ENCODE data around the gene CATSPER2. TPM values are rescaled to one million over a fixed set of nuclear protein-coding genes. Genes with fewer than 3 reads are reported as not detected.
A peak's percentile ranks its signal among the peaks of the same experiment; 100 is the strongest.
"Not testable (repeated sequence)": the region's sequence is repeated elsewhere in the genome, so short reads cannot be mapped to it uniquely, and the experiment has no call there.

The CATSPER2 gene
- total RNA-seq, 1 experiment from 2014 or later: 0.55 TPM

- Histone ChIP-seq H2AFZ (ENCODE audit: low read length) (no peak overlapping the region), H3K4me3 (ENCODE audit: low read length) (no peak overlapping the region), H4K20me1 (ENCODE audit: low read length) (no peaks in the 10 kb centered on the region), H3K9me2 (replicated peaks; ENCODE audit: low read length) (no peaks in the 10 kb centered on the region), H3K36me3 (ENCODE audit: low read depth, low read length) (no peaks in the 10 kb centered on the region), H3K4me2 (ENCODE audit: low read length) (no peak overlapping the region), H3F3A (ENCODE audit: low read length, unreplicated experiment) (no peaks in the 10 kb centered on the region), H3K79me2 (ENCODE audit: low read length) (no peaks in the 10 kb centered on the region), H3K27ac (ENCODE audit: low read length) (no peak overlapping the region), H3K9me3 (ENCODE audit: low read length) (no peaks in the 10 kb centered on the region), H3K9ac (ENCODE audit: low read length) (no peak overlapping the region), H3K27me3 (ENCODE audit: low read length) (no peaks in the 10 kb centered on the region), H3K4me1 (ENCODE audit: insufficient read depth, low read length) (peaks cover 4% of the 10 kb centered on the region; the same call in 1 of the 2 replicates)
- CTCF ChIA-PET: no interaction called here
- intact Hi-C loops (cut with micrococcal nuclease): no loop called here
- DNase-seq: no peak
- POLR2A ChIA-PET (ENCODE audit: unreplicated experiment): no interaction called here
- TF ChIP-seq EZH2phosphoT487 (IDR thresholded peaks at IDR 0.05; ENCODE audit: borderline replicate concordance, low read length) (no peak), CTCF (conservative IDR thresholded peaks at IDR 0.05; ENCODE audit: low read depth, low read length) (no peak), EZH2 (IDR thresholded peaks at IDR 0.05; ENCODE audit: low read length, unreplicated experiment) (no peak)
- no TSS peak for BruUV-seq (replicated peaks)
- ATAC-seq: no peak
These were observed 23.5 kb downstream of the CATSPER2 start for GRCh38 chr15:43625106-43625505.

- peak overlapping the region; percentile 62 for H3K27ac ChIP-seq (ENCODE audit: low read length)
- H3K4me2 ChIP-seq (ENCODE audit: low read length); H2AFZ ChIP-seq (ENCODE audit: low read length); H3K9me2 ChIP-seq (replicated peaks; ENCODE audit: low read length); H3K27me3 ChIP-seq (ENCODE audit: low read length); BruUV-seq (replicated peaks); intact Hi-C loops (cut with micrococcal nuclease); POLR2A ChIA-PET (ENCODE audit: unreplicated experiment); H3K9me3 ChIP-seq (ENCODE audit: low read length); CTCF ChIA-PET; H3K4me3 ChIP-seq (ENCODE audit: low read length); H3K79me2 ChIP-seq (ENCODE audit: low read length); H4K20me1 ChIP-seq (ENCODE audit: low read length); H3K36me3 ChIP-seq (ENCODE audit: low read depth, low read length); H3K9ac ChIP-seq (ENCODE audit: low read length); H3F3A ChIP-seq (ENCODE audit: low read length, unreplicated experiment); H3K4me1 ChIP-seq (ENCODE audit: insufficient read depth, low read length): not testable (repeated sequence)
- peak; percentile 53 for DNase-seq
- peak; percentile 66 for ATAC-seq
These were observed 26.4 kb downstream of the CATSPER2 start for GRCh38 chr15:43622068-43622799.

- intact Hi-C loops (cut with micrococcal nuclease); H3K36me3 ChIP-seq (ENCODE audit: low read depth, low read length); H3K4me2 ChIP-seq (ENCODE audit: low read length); H3K27ac ChIP-seq (ENCODE audit: low read length); H3K27me3 ChIP-seq (ENCODE audit: low read length); H3K4me3 ChIP-seq (ENCODE audit: low read length); H3K9me3 ChIP-seq (ENCODE audit: low read length); H3K4me1 ChIP-seq (ENCODE audit: insufficient read depth, low read length); H3K9ac ChIP-seq (ENCODE audit: low read length); H4K20me1 ChIP-seq (ENCODE audit: low read length); BruUV-seq (replicated peaks); H3F3A ChIP-seq (ENCODE audit: low read length, unreplicated experiment); H3K79me2 ChIP-seq (ENCODE audit: low read length); CTCF ChIA-PET; ATAC-seq; H2AFZ ChIP-seq (ENCODE audit: low read length); H3K9me2 ChIP-seq (replicated peaks; ENCODE audit: low read length); POLR2A ChIA-PET (ENCODE audit: unreplicated experiment); DNase-seq: not testable (repeated sequence)
These were observed 29.9 kb downstream of the CATSPER2 start, which contains the start of gene STRC for GRCh38 chr15:43618700-43619099. TSS of gene STRC (minus strand) at chr15:43618800. CDS start at chr15:43618722, 78 bp downstream.

- CTCF ChIA-PET; H3K27ac ChIP-seq (ENCODE audit: low read length); BruUV-seq (replicated peaks): not testable (repeated sequence)
These were observed 30.9 kb downstream of the CATSPER2 start for GRCh38 chr15:43617750-43618149.

GRCh38 chr15:43602233-43602632 is 46.4 kb downstream of the CATSPER2 start:
- H4K20me1 ChIP-seq (ENCODE audit: low read length); CTCF ChIA-PET; H3K4me2 ChIP-seq (ENCODE audit: low read length); H3F3A ChIP-seq (ENCODE audit: low read length, unreplicated experiment); H3K79me2 ChIP-seq (ENCODE audit: low read length); H3K4me3 ChIP-seq (ENCODE audit: low read length); H3K9me2 ChIP-seq (replicated peaks; ENCODE audit: low read length); POLR2A ChIA-PET (ENCODE audit: unreplicated experiment); BruUV-seq (replicated peaks); H3K9ac ChIP-seq (ENCODE audit: low read length); H3K36me3 ChIP-seq (ENCODE audit: low read depth, low read length); H2AFZ ChIP-seq (ENCODE audit: low read length); H3K27ac ChIP-seq (ENCODE audit: low read length); H3K4me1 ChIP-seq (ENCODE audit: insufficient read depth, low read length); H3K27me3 ChIP-seq (ENCODE audit: low read length); H3K9me3 ChIP-seq (ENCODE audit: low read length); intact Hi-C loops (cut with micrococcal nuclease): not testable (repeated sequence)
- peak; percentile 51 for DNase-seq
- ATAC-seq: peak; percentile 67

More at GRCh38 chr15:43617750-43618149, 30.9 kb downstream of the CATSPER2 start:
- H3K79me2 ChIP-seq (ENCODE audit: low read length); H3K4me1 ChIP-seq (ENCODE audit: insufficient read depth, low read length); DNase-seq; POLR2A ChIA-PET (ENCODE audit: unreplicated experiment); H3K9me2 ChIP-seq (replicated peaks; ENCODE audit: low read length); H3K9ac ChIP-seq (ENCODE audit: low read length); H3K4me2 ChIP-seq (ENCODE audit: low read length); intact Hi-C loops (cut with micrococcal nuclease); H4K20me1 ChIP-seq (ENCODE audit: low read length); H2AFZ ChIP-seq (ENCODE audit: low read length); H3K36me3 ChIP-seq (ENCODE audit: low read depth, low read length); H3K27me3 ChIP-seq (ENCODE audit: low read length); H3K4me3 ChIP-seq (ENCODE audit: low read length); H3K9me3 ChIP-seq (ENCODE audit: low read length); ATAC-seq; H3F3A ChIP-seq (ENCODE audit: low read length, unreplicated experiment): not testable (repeated sequence)

- H3K27me3 ChIP-seq (ENCODE audit: low read length); H3K27ac ChIP-seq (ENCODE audit: low read length); POLR2A ChIA-PET (ENCODE audit: unreplicated experiment); H4K20me1 ChIP-seq (ENCODE audit: low read length); H3K4me1 ChIP-seq (ENCODE audit: insufficient read depth, low read length); intact Hi-C loops (cut with micrococcal nuclease); H2AFZ ChIP-seq (ENCODE audit: low read length); H3K4me3 ChIP-seq (ENCODE audit: low read length); H3K9me2 ChIP-seq (replicated peaks; ENCODE audit: low read length); H3K79me2 ChIP-seq (ENCODE audit: low read length); H3K4me2 ChIP-seq (ENCODE audit: low read length); H3K36me3 ChIP-seq (ENCODE audit: low read depth, low read length); ATAC-seq; H3F3A ChIP-seq (ENCODE audit: low read length, unreplicated experiment); DNase-seq; CTCF ChIA-PET; BruUV-seq (replicated peaks); H3K9me3 ChIP-seq (ENCODE audit: low read length); H3K9ac ChIP-seq (ENCODE audit: low read length): not testable (repeated sequence)
These were observed 48.4 kb downstream of the CATSPER2 start for GRCh38 chr15:43600200-43600599.
